H1 (cell line): ENCODE data around the gene MYOD1. TPM values are rescaled to one million over a fixed set of nuclear protein-coding genes. Genes with fewer than 3 reads are reported as not detected.

Experiments used
- CTCF ChIA-PET: fragments of 300-600 bp; sonication (Branson Sonifier 250); formaldehyde crosslinking; loops from one replicate; lab custom pipeline; 2021; ENCODE audit not compliant: partially characterized antibody; lab: Charles Lee
- POLR2A ChIA-PET: fragments of 300-600 bp; sonication (Branson Sonifier 250); formaldehyde crosslinking; loops from one replicate; lab custom pipeline; 2021; ENCODE audit warnings: inconsistent platforms; ENCODE audit not compliant: partially characterized antibody; lab: Charles Lee
- DNase-seq, 2 experiments: peaks; one replicate each; pipeline versions ENCODE4 v3.0.0 to v3.0.0-alpha.2; 2010 to 2022; ENCODE audit warnings: low spot score in 2 of 2, low read depth in 1 of 2, mixed read lengths in 1 of 2
- FAIRE-seq: peaks from 2 replicates; lab custom pipeline; 2011; peaks lifted over from hg19 to GRCh38; lab: Jason Lieb, UNC
- H2AFZ ChIP-seq: 2 replicates; pipeline ENCODE4 v1.8.1; 2012; ENCODE audit warnings: low read length, inconsistent platforms
- H2AK5ac ChIP-seq: 2 replicates; pipeline ENCODE4 v1.6.1; 2013; ENCODE audit warnings: low read depth, low read length
- H2BK120ac ChIP-seq: replicated peaks from 2 replicates; pipeline ENCODE3; 2013; ENCODE audit warnings: low read depth, low read length, inconsistent platforms
- H2BK12ac ChIP-seq: 2 replicates; pipeline ENCODE4 v1.6.1; 2013; ENCODE audit warnings: low read depth, low read length
- H2BK15ac ChIP-seq: 2 replicates; pipeline ENCODE4 v1.6.1; 2013; ENCODE audit warnings: low read length
- H2BK20ac ChIP-seq: 2 replicates; pipeline ENCODE4 v1.6.1; 2013; ENCODE audit warnings: low read length
- H2BK5ac ChIP-seq: 2 replicates; pipeline ENCODE4 v1.6.1; 2013; ENCODE audit warnings: low read depth, low read length
- H3K14ac ChIP-seq: 2 replicates; pipeline ENCODE4 v1.6.1; 2013; ENCODE audit warnings: inconsistent platforms; ENCODE audit not compliant: insufficient read length
- H3K18ac ChIP-seq: 2 replicates; pipeline ENCODE4 v1.6.1; 2013; ENCODE audit warnings: low read length; ENCODE audit errors: extremely low read depth
- H3K23ac ChIP-seq: 2 replicates; pipeline ENCODE4 v1.6.1; 2013; ENCODE audit warnings: inconsistent platforms; ENCODE audit not compliant: insufficient read length
- H3K23me2 ChIP-seq: 2 replicates; pipeline ENCODE4 v1.6.1; 2013; ENCODE audit warnings: low read depth, low read length
- H3K27ac ChIP-seq: 2 replicates; pipeline ENCODE4 v1.6.1; 2011; ENCODE audit warnings: low read depth, low read length, inconsistent platforms
- H3K27me3 ChIP-seq, 4 experiments: replicated peaks in 1 of 4; 1 replicate in 1 of 4; 2 replicates in 3 of 4; pipeline versions ENCODE4 v1.6.1 to v1.8.1; 2011 to 2013; ENCODE audit warnings: low read length in 3 of 4, mild to moderate bottlenecking in 3 of 4, inconsistent platforms in 2 of 4, mixed read lengths in 2 of 4, moderate library complexity in 1 of 4; ENCODE audit not compliant: control insufficient read depth in 3 of 4, insufficient read depth in 3 of 4; ENCODE audit errors: extremely low read depth in 1 of 4
- H3K36me3 ChIP-seq, 4 experiments: 2 replicates each; pipeline versions ENCODE4 v1.6.1 to v1.8.1; 2011 to 2013; ENCODE audit warnings: mild to moderate bottlenecking in 4 of 4, low read length in 3 of 4, moderate library complexity in 2 of 4, control low read depth in 1 of 4, inconsistent platforms in 1 of 4; ENCODE audit not compliant: insufficient read depth in 4 of 4, control insufficient read depth in 2 of 4
- H3K4ac ChIP-seq: replicated peaks from 2 replicates; pipeline ENCODE3; 2013; ENCODE audit warnings: low read length, low read depth, mixed read lengths, inconsistent platforms; ENCODE audit not compliant: insufficient read length
- H3K4me1 ChIP-seq, 4 experiments: replicated peaks in 1 of 4; 1 replicate in 1 of 4; 2 replicates in 3 of 4; pipeline versions ENCODE4 v1.6.1 to v1.8.1; 2011 to 2013; ENCODE audit warnings: low read length in 3 of 4, inconsistent platforms in 2 of 4, mixed read lengths in 1 of 4; ENCODE audit not compliant: insufficient read depth in 4 of 4, control insufficient read depth in 3 of 4
- H3K4me2 ChIP-seq, 2 experiments: 2 replicates each; pipeline versions ENCODE4 v1.6.1 to v1.8.1; 2011 to 2013; ENCODE audit warnings: low read depth in 2 of 2, low read length in 2 of 2, control low read depth in 1 of 2, inconsistent platforms in 1 of 2, mild to moderate bottlenecking in 1 of 2; ENCODE audit not compliant: insufficient read depth in 1 of 2
- H3K4me3 ChIP-seq, 4 experiments: fragments of 200-600, 300-600 bp in 1 of 4; sonication (generic), shearing (Covaris generic), sonication (Bioruptor Twin) in 1 of 4; 2 replicates each; pipeline versions ENCODE4 v1.5.1 to v1.8.1; 2011 to 2016; ENCODE audit warnings: low read length in 4 of 4, low read depth in 3 of 4, control low read depth in 2 of 4, inconsistent platforms in 2 of 4, mild to moderate bottlenecking in 2 of 4, mixed read lengths in 1 of 4, moderate library complexity in 1 of 4; ENCODE audit not compliant: insufficient read depth in 2 of 4; ENCODE audit errors: extremely low read depth in 1 of 4
- H3K56ac ChIP-seq: replicated peaks from 2 replicates; pipeline ENCODE3; 2013; ENCODE audit warnings: low read depth, mild to moderate bottlenecking, mixed read lengths, low read length, inconsistent platforms; ENCODE audit not compliant: insufficient read length
- H3K79me1 ChIP-seq: 2 replicates; pipeline ENCODE4 v1.6.1; 2013; ENCODE audit warnings: low read depth, low read length, control low read depth
- H3K79me2 ChIP-seq, 2 experiments: 2 replicates each; pipeline versions ENCODE4 v1.6.1 to v1.8.1; 2012 to 2013; ENCODE audit warnings: low read length in 2 of 2, mild to moderate bottlenecking in 2 of 2, inconsistent platforms in 1 of 2; ENCODE audit not compliant: insufficient read depth in 2 of 2, control insufficient read depth in 1 of 2
- H3K9ac ChIP-seq, 4 experiments: replicated peaks in 1 of 4; 1 replicate in 1 of 4; 2 replicates in 3 of 4; pipeline versions ENCODE4 v1.6.1 to v1.8.1; 2011 to 2013; ENCODE audit warnings: low read depth in 3 of 4, low read length in 3 of 4, control low read depth in 2 of 4, mild to moderate bottlenecking in 2 of 4, moderate library complexity in 2 of 4, inconsistent platforms in 1 of 4; ENCODE audit errors: extremely low read depth in 1 of 4
- H3K9me3 ChIP-seq, 2 experiments: 2 replicates each; pipeline versions ENCODE4 v1.6.1 to v1.8.1; 2012 to 2013; ENCODE audit warnings: mild to moderate bottlenecking in 2 of 2, moderate library complexity in 2 of 2, control low read depth in 1 of 2, inconsistent platforms in 1 of 2, low read depth in 1 of 2, low read length in 1 of 2, mixed read lengths in 1 of 2; ENCODE audit not compliant: insufficient read depth in 2 of 2
- H4K20me1 ChIP-seq, 2 experiments: replicated peaks in 1 of 2; 2 replicates each; pipeline versions ENCODE3 to v1.8.1; 2011 to 2013; ENCODE audit warnings: inconsistent platforms in 2 of 2, low read length in 2 of 2, mild to moderate bottlenecking in 1 of 2; ENCODE audit not compliant: insufficient read depth in 2 of 2, control insufficient read depth in 1 of 2
- H4K5ac ChIP-seq: 2 replicates; pipeline ENCODE4 v1.6.1; 2013; ENCODE audit warnings: low read length, low read depth, mixed read lengths, inconsistent platforms; ENCODE audit not compliant: insufficient read length
- H4K8ac ChIP-seq: 2 replicates; pipeline ENCODE4 v1.8.0; 2013; ENCODE audit warnings: mild to moderate bottlenecking, moderate library complexity, low read length, inconsistent platforms; ENCODE audit not compliant: insufficient read depth; ENCODE audit errors: extremely low read depth
- H4K91ac ChIP-seq: replicated peaks from 2 replicates; pipeline ENCODE3; 2013; ENCODE audit warnings: low read length, mixed read lengths, inconsistent platforms; ENCODE audit not compliant: insufficient read length
- KDM4A ChIP-seq: IDR thresholded peaks from one replicate; pipeline ENCODE4 v1.7.1; 2012; ENCODE audit warnings: low read depth, mild to moderate bottlenecking, moderate library complexity, low read length, inconsistent platforms; ENCODE audit not compliant: severe bottlenecking
- WGBS, 2 experiments: shearing (Covaris generic) in 1 of 2; methylation state at CpG; one replicate each; pipeline versions ENCODE4 v1.1.6 to v1.1.7; 2013 to 2015; ENCODE audit warnings: low lambda C conversion rate in 2 of 2, mixed read lengths in 2 of 2, inconsistent platforms in 1 of 2, low coverage in 1 of 2, missing lambda C conversion rate in 1 of 2; ENCODE audit not compliant: insufficient replicate concordance in 2 of 2, insufficient coverage in 1 of 2, insufficient read length in 1 of 2; ENCODE audit errors: extremely low coverage in 1 of 2, missing lambda C conversion rate in 1 of 2; 5-methylcytosine and 5-hydroxymethylcytosine counted together
- polyA plus RNA-seq, 7 experiments: library from polyadenylated mRNA; depleted of rRNA in 3 of 7; stranded (reverse) in 5 of 7; unstranded in 2 of 7; fragments of >200 nt in 5 of 7; fragments of 200-250 nt in 2 of 7; gene quantifications; 1 replicate in 5 of 7; 2 replicates in 1 of 7; 4 replicates in 1 of 7; pipeline versions ENCODE4 v1.2.1 to v1.2.3, GENCODE V29; 2011 to 2013; ENCODE audit warnings: missing spikeins in 2 of 7, mixed read lengths in 2 of 7
- total RNA-seq: library from RNA; stranded (reverse); fragmentation: NEBNext Ultra II Directional; extraction: Animal tissue kit (Norgen Biotek cat#: 25700); gene quantifications from 2 replicates; pipeline ENCODE4 v1.2.1, GENCODE V29; 2021

Gene MYOD1
- total and polyA plus RNA-seq, 2 of the 8 experiments (the other 6 are each of a cell fraction or from before 2014, with no cell fraction given), result not detected

- WGBS, 2 experiments, result 4% methylated on average over 16 of the region's 66 CpGs; no CpG with 5 or more reads in 1 of the 2 experiments
- no peak for FAIRE-seq
- Histone ChIP-seq H2BK12ac (no peak within 1 kb of the TSS), H2BK20ac (no peak within 1 kb of the TSS), H4K91ac (no peak within 1 kb of the TSS), H3K4me1 (peaks cover 3 to 29% (median 14%) of the 10 kb centered on the region in 4 experiments), H3K23me2 (peaks cover 14% of the 10 kb centered on the region), H3K4ac (no peak within 1 kb of the TSS), H3K18ac (no peak within 1 kb of the TSS), H3K56ac (no peak within 1 kb of the TSS), H2BK120ac (no peak within 1 kb of the TSS), H4K5ac (no peak within 1 kb of the TSS), H3K27me3 (peaks cover 24 to 60% (median 55%) of the 10 kb centered on the region in 4 experiments), H3K23ac (no peak within 1 kb of the TSS), H3K79me1 (no peaks in the 10 kb centered on the region), H4K20me1 (peaks cover 10 to 16% of the 10 kb centered on the region in 2 experiments), H3K4me2 (peak within 1 kb of the TSS; percentile 31 to 84), H3K79me2 (no peaks in the 10 kb centered on the region), H3K14ac (no peak within 1 kb of the TSS), H3K27ac (no peak within 1 kb of the TSS), H4K8ac (0 out of 2 replicates have a peak within 1 kb of the TSS, but pooled peaks have one; percentile 66), H2AFZ (no peak within 1 kb of the TSS), H3K4me3 (peak within 1 kb of the TSS; percentile 30 to 67 (median 34)), H3K9ac (no peak within 1 kb of the TSS), H2BK15ac (no peak within 1 kb of the TSS), H2AK5ac (no peak within 1 kb of the TSS), H3K9me3 (peaks cover 0 to 9% of the 10 kb centered on the region in 2 experiments; a peak in 2 of 4 replicates), H2BK5ac (no peak within 1 kb of the TSS), H3K36me3 (peaks cover 0 to 10% (median 0%) of the 10 kb centered on the region in 4 experiments; a peak in 1 of 8 replicates)
- ChIA-PET POLR2A (interaction anchor here (1.0 kb wide), 1 partner anchor 16 kb away, joined by 3 read pairs; the partner anchor contains the start of gene MYOD1), CTCF (interaction anchor here (0.6 to 16.5 kb wide), 25 partner anchors 10 to 1201 kb away, joined by 3 to 290 read pairs (median 7); partner anchors contain the start of gene MYOD1)
- peak in 1 of 2 experiments; percentile 72 for DNase-seq
- peak; percentile 25 for TF ChIP-seq KDM4A
These were observed 15.1 kb downstream of the MYOD1 start, which contains the start of gene KCNC1 for GRCh38 chr11:17734418-17734911. KCNC1 (plus strand) TSS chr11:17734781; CDS start chr11:17736003, 1,222 bp downstream.
